Measurements from ENCODE around the gene RBM34. TPM values are rescaled to one million over a fixed set of nuclear protein-coding genes. Genes with fewer than 3 reads are reported as not detected.
"Not testable (repeated sequence)": the region's sequence is repeated elsewhere in the genome, so short reads cannot be mapped to it uniquely, and the experiment has no call there.

RBM34 gene
- total RNA-seq, 4 donors from 2014 or later = 42.3 to 65.2 (median 55.3) TPM

GRCh38 chr1:235095938-235096562, 65.0 kb downstream of the RBM34 start:
- Histone ChIP-seq H3K27me3 (no peaks in the 10 kb centered on the region), H3K27ac (no peak overlapping the region), H3K9me3 (no peaks in the 10 kb centered on the region), H3K4me3 (no peak overlapping the region), H3K36me3 (no peaks in the 10 kb centered on the region), H3K4me1 (peaks cover 4 to 19% (median 9%) of the 10 kb centered on the region in 3 donors)
- 81 to 84% methylated on average over 5 to 6 of the region's 6 CpGs for WGBS, 2 donors (ENCODE audit: low coverage in 1 of 2)
- TF ChIP-seq POLR2AphosphoS5 (IDR thresholded peaks at IDR 0.05) (no peak), EP300 (IDR thresholded peaks at IDR 0.05) (no peak)
- TF ChIP-seq, protein P1, sequence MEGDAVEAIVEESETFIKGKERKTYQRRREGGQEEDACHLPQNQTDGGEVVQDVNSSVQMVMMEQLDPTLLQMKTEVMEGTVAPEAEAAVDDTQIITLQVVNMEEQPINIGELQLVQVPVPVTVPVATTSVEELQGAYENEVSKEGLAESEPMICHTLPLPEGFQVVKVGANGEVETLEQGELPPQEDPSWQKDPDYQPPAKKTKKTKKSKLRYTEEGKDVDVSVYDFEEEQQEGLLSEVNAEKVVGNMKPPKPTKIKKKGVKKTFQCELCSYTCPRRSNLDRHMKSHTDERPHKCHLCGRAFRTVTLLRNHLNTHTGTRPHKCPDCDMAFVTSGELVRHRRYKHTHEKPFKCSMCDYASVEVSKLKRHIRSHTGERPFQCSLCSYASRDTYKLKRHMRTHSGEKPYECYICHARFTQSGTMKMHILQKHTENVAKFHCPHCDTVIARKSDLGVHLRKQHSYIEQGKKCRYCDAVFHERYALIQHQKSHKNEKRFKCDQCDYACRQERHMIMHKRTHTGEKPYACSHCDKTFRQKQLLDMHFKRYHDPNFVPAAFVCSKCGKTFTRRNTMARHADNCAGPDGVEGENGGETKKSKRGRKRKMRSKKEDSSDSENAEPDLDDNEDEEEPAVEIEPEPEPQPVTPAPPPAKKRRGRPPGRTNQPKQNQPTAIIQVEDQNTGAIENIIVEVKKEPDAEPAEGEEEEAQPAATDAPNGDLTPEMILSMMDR (IDR thresholded peaks at IDR 0.05) = no peak
- no peak for ATAC-seq

- H3K27ac ChIP-seq = peak overlapping the region in 1 of 4 donors; percentile 44
Measured at GRCh38 chr1:235093696-235094592, 67.1 kb downstream of the RBM34 start.

DNA sequence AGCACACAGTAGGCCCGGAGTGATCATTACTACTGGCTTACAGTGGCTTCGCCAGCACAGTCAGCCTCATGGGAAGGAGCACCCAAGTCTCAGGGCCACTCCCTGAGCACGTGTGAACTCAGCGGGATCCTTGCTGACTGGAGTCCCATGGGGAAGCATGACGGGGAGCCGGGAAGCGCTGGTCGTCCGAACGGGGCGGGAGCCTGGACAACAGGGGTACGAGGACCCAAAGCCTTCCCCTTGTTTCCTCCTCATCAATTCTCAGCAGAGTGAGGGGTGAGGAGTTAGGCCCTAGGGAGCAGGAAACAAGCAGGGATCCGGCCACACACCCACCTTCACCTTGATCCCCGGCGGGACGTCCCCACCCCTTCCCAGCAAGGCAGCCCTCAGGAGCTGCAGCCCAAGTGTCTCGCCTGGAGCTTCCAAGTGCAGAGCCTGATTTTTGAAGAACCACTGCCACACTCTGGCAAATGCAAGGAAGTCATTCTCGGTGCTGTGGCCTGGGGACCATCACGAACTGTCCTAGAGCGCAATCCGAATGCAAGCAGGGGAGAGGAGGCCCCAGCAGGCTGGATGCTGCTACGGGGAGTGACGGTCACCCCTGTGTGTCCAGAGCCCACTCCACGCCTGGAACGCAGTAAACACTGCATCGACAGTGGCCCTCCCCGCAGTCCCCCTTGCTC, 67.9 kb downstream of the RBM34 start:
- peak; percentile 50 for ATAC-seq
- WGBS, 2 donors (ENCODE audit: low coverage in 1 of 2) = 40 to 50% methylated on average over 2 to 16 of the region's 27 CpGs
- peaks cover 4 to 32% (median 9%) of the 10 kb centered on the region in 3 donors for H3K4me1 ChIP-seq
- no peaks in the 10 kb centered on the region for H3K36me3 ChIP-seq
- peak overlapping the region in 1 of 4 donors; percentile 44 for H3K27ac ChIP-seq
- H3K27me3 ChIP-seq = no peaks in the 10 kb centered on the region
- no peaks in the 10 kb centered on the region for H3K9me3 ChIP-seq
- H3K4me3 ChIP-seq = peak overlapping the region in 1 of 2 donors; percentile 24
- TF ChIP-seq, protein P1 (IDR thresholded peaks at IDR 0.05) = peak in 2 of 4 experiments; percentile 17 to 18
- TF ChIP-seq EP300 (IDR thresholded peaks at IDR 0.05) = no peak

More at GRCh38 chr1:235093696-235094592, 67.1 kb downstream of the RBM34 start:
- WGBS, 2 donors (ENCODE audit: low coverage in 1 of 2) = 18 to 33% methylated on average over 8 to 20 of the region's 24 CpGs
- Histone ChIP-seq H3K27me3 (no peaks in the 10 kb centered on the region), H3K36me3 (no peaks in the 10 kb centered on the region), H3K4me1 (peaks cover 4 to 32% (median 9%) of the 10 kb centered on the region in 3 donors), H3K4me3 (peak overlapping the region in 1 of 2 donors; percentile 24), H3K9me3 (no peaks in the 10 kb centered on the region)
- peak; percentile 72 for ATAC-seq
- TF ChIP-seq EP300 (IDR thresholded peaks at IDR 0.05) = no peak
- TF ChIP-seq, protein P1 (IDR thresholded peaks at IDR 0.05) = peak in 3 of 4 experiments; percentile 73 to 84 (median 84)

- not testable (repeated sequence) for H3K9me3 ChIP-seq
- 88 to 100% methylated on average over 3 to 12 of the region's 14 CpGs for WGBS, 2 donors (ENCODE audit: low coverage in 1 of 2)
Measured at GRCh38 chr1:235092415-235092814, 68.6 kb downstream of the RBM34 start.

DNA sequence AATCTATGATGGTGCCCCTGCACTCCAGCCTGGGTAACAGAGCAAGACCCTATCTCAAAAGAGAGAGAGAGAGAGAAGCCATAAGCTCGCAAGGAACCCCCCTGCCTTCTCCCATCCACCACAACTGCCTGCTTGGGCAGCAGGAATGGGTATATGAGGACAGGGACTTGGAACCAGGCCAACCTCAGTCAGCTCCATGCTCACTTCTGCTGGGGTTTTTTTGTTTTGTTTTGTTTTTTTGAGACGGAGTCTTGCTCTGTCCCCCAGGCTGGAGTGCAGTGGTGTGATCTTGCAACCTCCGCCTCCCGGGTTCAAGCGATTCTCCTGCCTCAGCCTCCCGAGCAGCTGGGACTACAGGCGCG, 69.0 kb downstream of the RBM34 start:
- ATAC-seq, H3K4me3 ChIP-seq, H3K9me3 ChIP-seq, H3K27me3 ChIP-seq, H3K36me3 ChIP-seq: not testable (repeated sequence)
- Histone ChIP-seq H3K4me1 (peaks cover 4 to 32% (median 9%) of the 10 kb centered on the region in 3 donors), H3K27ac (peak overlapping the region in 1 of 4 donors; percentile 74)
- WGBS, 2 donors (ENCODE audit: low coverage in 1 of 2) = 84 to 96% methylated on average over 5 to 7 of the region's 8 CpGs

More at GRCh38 chr1:235092415-235092814, 68.6 kb downstream of the RBM34 start:
- H3K27me3 ChIP-seq, H3K36me3 ChIP-seq, H3K4me3 ChIP-seq, ATAC-seq: not testable (repeated sequence)
- Histone ChIP-seq H3K4me1 (peaks cover 4 to 32% (median 9%) of the 10 kb centered on the region in 3 donors), H3K27ac (peak overlapping the region in 1 of 4 donors; percentile 74)

GRCh38 chr1:235091319-235092044, 69.6 kb downstream of the RBM34 start:
- WGBS, 2 donors (ENCODE audit: low coverage in 1 of 2) = 81 to 92% methylated on average over 4 to 5 of the region's 20 CpGs
- peak overlapping the region in 3 of 4 donors; percentile 73 to 76 (median 74) for H3K27ac ChIP-seq

More at GRCh38 chr1:235091319-235092044, 69.6 kb downstream of the RBM34 start:
- H3K9me3 ChIP-seq, H3K27me3 ChIP-seq, H3K4me3 ChIP-seq, ATAC-seq, H3K36me3 ChIP-seq: not testable (repeated sequence)
- H3K4me1 ChIP-seq = peaks cover 4 to 32% (median 9%) of the 10 kb centered on the region in 3 donors

Measured in gastroesophageal sphincter (tissue), 4 donors.